Calu3 (cell line): ENCODE data around the gene SCN9A. TPM values are rescaled to one million over a fixed set of nuclear protein-coding genes. Genes with fewer than 3 reads are reported as not detected.

Experiments used
- BruUV-seq: library from RNA; stranded (reverse); fragments of 400-500 nt; replicated peaks from 2 replicates; lab custom pipeline; 2021; lab: Mats Ljungman, UMichigan
- CTCF ChIA-PET: fragments of 300-600 bp; sonication (Branson Sonifier 250); formaldehyde crosslinking; loops from one replicate; lab custom pipeline; 2022; ENCODE audit warnings: antibody characterized with exemption; lab: Charles Lee
- DNase-seq: peaks from one replicate; pipeline ENCODE4 v3.0.0; 2022
- H3K27ac Mint-ChIP-seq: one replicate; pipeline ENCODE4 v1.8.0; 2022; ENCODE audit warnings: mixed read lengths; ENCODE audit not compliant: unreplicated experiment
- H3K27me3 Mint-ChIP-seq: one replicate; pipeline ENCODE4 v1.8.0; 2022; ENCODE audit warnings: mixed read lengths; ENCODE audit not compliant: unreplicated experiment
- H3K36me3 Mint-ChIP-seq: one replicate; pipeline ENCODE4 v1.8.0; 2022; ENCODE audit warnings: mild to moderate bottlenecking, moderate library complexity, mixed read lengths; ENCODE audit not compliant: insufficient read depth, unreplicated experiment
- H3K4me1 Mint-ChIP-seq: one replicate; pipeline ENCODE4 v1.8.0; 2022; ENCODE audit warnings: mild to moderate bottlenecking, low read depth, mixed read lengths; ENCODE audit not compliant: unreplicated experiment
- H3K4me3 Mint-ChIP-seq: one replicate; pipeline ENCODE4 v1.8.0; 2022; ENCODE audit warnings: mild to moderate bottlenecking, low read depth, moderate library complexity, mixed read lengths; ENCODE audit not compliant: unreplicated experiment
- H3K9me3 Mint-ChIP-seq: one replicate; pipeline ENCODE4 v1.8.0; 2022; ENCODE audit warnings: low read depth, mixed read lengths; ENCODE audit not compliant: unreplicated experiment
- intact Hi-C: fragments of 100-400 bp; cut with micrococcal nuclease; formaldehyde crosslinking; loops from one replicate; pipeline ENCODE4 v1.10.0; 2022; ENCODE audit not compliant: unreplicated experiment
- total RNA-seq: library from RNA; stranded (reverse); gene quantifications from 2 replicates; pipeline ENCODE4 v1.2.3, GENCODE V29; 2022
- TF ChIP-seq, protein P1 (sequence below): fragments of 200-600 bp; IDR thresholded peaks from one replicate; pipeline ENCODE4 v1.8.0; 2022; ENCODE audit warnings: antibody characterized with exemption; ENCODE audit not compliant: unreplicated experiment

Gene SCN9A
- total RNA-seq, 1 experiment from 2014 or later, result 8.5 TPM

DNA sequence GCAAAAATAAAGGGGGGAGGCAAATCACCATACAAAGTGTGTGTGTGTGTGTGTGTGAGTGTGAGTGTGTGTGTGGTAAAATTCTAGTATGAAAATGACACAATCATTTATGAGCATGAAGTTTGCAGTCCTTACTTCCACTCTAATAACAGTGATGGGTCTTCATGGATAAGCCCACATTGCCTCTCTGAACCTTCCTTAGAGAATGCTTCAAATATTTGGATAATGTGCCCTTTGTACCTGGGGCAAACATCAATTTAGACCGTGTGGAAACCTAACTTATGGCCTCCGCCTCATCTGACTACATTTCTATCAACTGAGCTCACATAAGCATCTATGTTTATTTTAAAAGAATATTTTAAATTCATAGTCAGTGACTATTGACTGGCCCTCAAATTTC lies 3.7 kb downstream of the SCN9A start:
- intact Hi-C loops, result no loop called here
- H3K36me3 Mint-ChIP-seq, result peaks cover 14% of the 10 kb centered on the region
- TF ChIP-seq, protein P1, sequence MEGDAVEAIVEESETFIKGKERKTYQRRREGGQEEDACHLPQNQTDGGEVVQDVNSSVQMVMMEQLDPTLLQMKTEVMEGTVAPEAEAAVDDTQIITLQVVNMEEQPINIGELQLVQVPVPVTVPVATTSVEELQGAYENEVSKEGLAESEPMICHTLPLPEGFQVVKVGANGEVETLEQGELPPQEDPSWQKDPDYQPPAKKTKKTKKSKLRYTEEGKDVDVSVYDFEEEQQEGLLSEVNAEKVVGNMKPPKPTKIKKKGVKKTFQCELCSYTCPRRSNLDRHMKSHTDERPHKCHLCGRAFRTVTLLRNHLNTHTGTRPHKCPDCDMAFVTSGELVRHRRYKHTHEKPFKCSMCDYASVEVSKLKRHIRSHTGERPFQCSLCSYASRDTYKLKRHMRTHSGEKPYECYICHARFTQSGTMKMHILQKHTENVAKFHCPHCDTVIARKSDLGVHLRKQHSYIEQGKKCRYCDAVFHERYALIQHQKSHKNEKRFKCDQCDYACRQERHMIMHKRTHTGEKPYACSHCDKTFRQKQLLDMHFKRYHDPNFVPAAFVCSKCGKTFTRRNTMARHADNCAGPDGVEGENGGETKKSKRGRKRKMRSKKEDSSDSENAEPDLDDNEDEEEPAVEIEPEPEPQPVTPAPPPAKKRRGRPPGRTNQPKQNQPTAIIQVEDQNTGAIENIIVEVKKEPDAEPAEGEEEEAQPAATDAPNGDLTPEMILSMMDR, result no peak
- H3K27ac Mint-ChIP-seq, result no peak overlapping the region
- H3K4me3 Mint-ChIP-seq, result no peak overlapping the region
- CTCF ChIA-PET, result no interaction called here
- no peaks in the 10 kb centered on the region for H3K4me1 Mint-ChIP-seq
- H3K27me3 Mint-ChIP-seq, result no peaks in the 10 kb centered on the region
- DNase-seq, result no peak
- no peaks in the 10 kb centered on the region for H3K9me3 Mint-ChIP-seq
- BruUV-seq, result no TSS peak

DNA sequence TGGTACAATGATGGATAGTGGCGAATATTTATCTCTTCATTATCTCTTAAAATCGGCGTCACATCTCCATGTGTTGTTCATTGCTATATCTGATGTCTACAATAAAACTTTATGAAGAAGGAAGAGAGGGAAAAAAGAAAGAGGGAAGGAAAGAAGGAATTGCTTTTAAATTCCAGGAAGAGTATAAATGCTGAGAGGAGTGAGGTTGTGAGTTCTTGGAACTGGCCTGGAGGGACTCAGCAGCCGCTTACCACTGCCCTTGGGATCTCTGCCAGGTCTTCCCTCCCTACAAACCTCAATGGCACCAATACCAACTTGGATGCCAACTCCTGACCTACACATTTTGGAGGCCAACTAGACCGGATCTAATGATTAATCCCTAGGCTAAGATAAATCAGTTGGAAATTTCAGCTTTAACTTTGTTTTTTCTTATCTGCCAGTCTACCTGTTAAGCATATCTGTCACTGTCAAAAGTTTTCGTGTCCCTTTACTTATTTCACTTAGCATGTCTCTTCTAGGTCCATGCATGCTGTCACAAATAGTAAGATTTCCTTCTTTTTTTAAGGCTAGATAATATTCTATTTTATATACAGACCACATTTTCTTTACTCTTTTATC lies 9.8 kb downstream of the SCN9A start:
- no peaks in the 10 kb centered on the region for H3K27me3 Mint-ChIP-seq
- TF ChIP-seq, protein P1, result no peak
- no peak overlapping the region for H3K4me3 Mint-ChIP-seq
- CTCF ChIA-PET, result no interaction called here
- H3K9me3 Mint-ChIP-seq, result no peaks in the 10 kb centered on the region
- H3K27ac Mint-ChIP-seq, result no peak overlapping the region
- DNase-seq, result no peak
- intact Hi-C loops, result no loop called here
- peaks cover 10% of the 10 kb centered on the region for H3K4me1 Mint-ChIP-seq
- H3K36me3 Mint-ChIP-seq, result no peaks in the 10 kb centered on the region
- BruUV-seq, result no TSS peak

DNA sequence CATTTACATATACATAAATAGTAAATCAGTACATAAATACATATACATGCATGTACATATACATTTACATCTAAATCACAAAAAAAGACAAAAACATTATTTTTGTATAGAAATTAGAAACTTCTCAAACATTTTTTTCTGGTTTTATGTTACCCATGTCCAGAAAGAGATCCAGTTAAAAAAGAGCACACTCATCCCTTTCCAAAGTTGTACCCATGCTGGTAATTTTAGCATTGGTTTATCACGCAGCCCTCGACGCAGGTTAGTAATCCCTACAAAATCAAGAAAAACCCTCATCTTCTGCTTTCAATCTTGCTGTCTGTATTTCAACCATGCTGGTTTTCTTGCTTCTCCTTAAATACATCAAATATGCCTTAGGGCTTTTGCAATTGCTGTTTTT lies 10.5 kb downstream of the SCN9A start:
- no peak overlapping the region for H3K27ac Mint-ChIP-seq
- intact Hi-C loops, result no loop called here
- H3K4me3 Mint-ChIP-seq, result no peak overlapping the region
- H3K4me1 Mint-ChIP-seq, result peaks cover 10% of the 10 kb centered on the region
- no TSS peak for BruUV-seq
- TF ChIP-seq, protein P1, result no peak
- CTCF ChIA-PET, result no interaction called here
- DNase-seq, result no peak
- no peaks in the 10 kb centered on the region for H3K36me3 Mint-ChIP-seq
- H3K9me3 Mint-ChIP-seq, result no peaks in the 10 kb centered on the region
- no peaks in the 10 kb centered on the region for H3K27me3 Mint-ChIP-seq

DNA sequence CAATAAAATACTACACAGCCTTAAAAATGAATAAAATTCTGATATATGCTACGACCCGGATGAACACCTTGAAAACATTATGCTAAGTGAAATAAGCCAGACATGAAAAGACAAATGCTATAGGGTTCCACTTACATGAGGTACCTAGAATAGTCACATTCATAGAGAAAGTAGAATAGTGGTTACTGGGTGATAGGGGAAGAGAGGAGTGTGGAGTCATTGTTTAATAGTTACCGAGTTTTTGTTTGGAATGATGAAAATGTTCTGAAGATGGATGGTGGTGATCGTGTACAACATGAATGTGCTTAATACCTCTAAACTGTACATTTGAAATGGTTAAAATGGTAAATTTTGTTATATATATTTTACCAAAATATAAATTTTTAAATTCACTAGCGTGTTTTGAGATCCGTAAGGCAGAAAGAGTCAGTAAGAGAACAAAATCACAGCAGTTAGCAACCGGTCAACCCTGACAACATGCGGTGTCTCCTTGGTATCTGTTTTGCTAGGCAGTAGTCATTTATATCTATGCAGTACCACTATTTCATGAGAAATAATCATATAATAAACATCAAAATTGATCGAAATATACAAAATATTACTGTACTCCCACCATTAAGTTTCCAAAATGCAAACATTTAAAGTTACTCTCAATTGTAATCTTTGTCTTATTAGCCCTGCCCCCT lies 11.1 kb downstream of the SCN9A start:
- Mint-ChIP-seq H3K27ac (no peak overlapping the region), H3K4me1 (peaks cover 10% of the 10 kb centered on the region), H3K9me3 (no peaks in the 10 kb centered on the region), H3K27me3 (no peaks in the 10 kb centered on the region), H3K4me3 (no peak overlapping the region), H3K36me3 (no peaks in the 10 kb centered on the region)
- no peak for DNase-seq
- no TSS peak for BruUV-seq
- intact Hi-C loops, result no loop called here
- TF ChIP-seq, protein P1, result no peak
- CTCF ChIA-PET, result no interaction called here
